Activated effector memory CD4-positive, alpha-beta T cell treated with Interleukin-2 at 50 U/mL for 16 hours (primary cell): ENCODE data around the gene PRKCQ.
"Not testable (repeated sequence)": the region's sequence is repeated elsewhere in the genome, so short reads cannot be mapped to it uniquely, and the experiment has no call there.

Experiments used
- DNase-seq: peaks from one replicate; pipeline ENCODE4 v3.0.0-alpha.2; 2020

Gene PRKCQ

GRCh38 chr10:6490614-6491013 lies 89.5 kb downstream of the PRKCQ start:
- DNase-seq, result no peak

GRCh38 chr10:6487920-6488319 lies 92.2 kb downstream of the PRKCQ start:
- no peak for DNase-seq

DNA sequence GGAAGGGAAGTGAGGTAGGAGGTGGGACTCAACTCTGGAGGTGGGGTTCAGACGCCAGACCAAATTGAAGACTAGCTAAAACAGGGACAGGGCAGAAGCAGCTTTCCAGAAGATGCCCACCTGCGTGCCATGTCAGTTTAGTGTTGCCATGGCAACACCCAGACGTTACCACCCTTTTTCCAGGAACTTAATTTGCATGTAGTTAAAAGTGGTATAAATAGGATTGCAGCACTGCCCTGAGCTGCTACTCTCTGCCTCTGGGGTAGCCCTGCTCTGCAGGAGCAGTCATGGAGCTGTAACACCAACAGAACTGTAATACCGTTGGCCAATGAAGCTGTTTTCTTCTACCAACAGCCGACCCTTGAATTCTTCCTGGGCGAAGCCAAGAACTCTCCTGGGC lies 93.8 kb downstream of the PRKCQ start:
- no peak for DNase-seq

GRCh38 chr10:6482737-6483357 lies 97.2 kb downstream of the PRKCQ start:
- DNase-seq, result no peak

- no peak for DNase-seq
These were observed 101.4 kb downstream of the PRKCQ start for GRCh38 chr10:6478722-6479121.

DNA sequence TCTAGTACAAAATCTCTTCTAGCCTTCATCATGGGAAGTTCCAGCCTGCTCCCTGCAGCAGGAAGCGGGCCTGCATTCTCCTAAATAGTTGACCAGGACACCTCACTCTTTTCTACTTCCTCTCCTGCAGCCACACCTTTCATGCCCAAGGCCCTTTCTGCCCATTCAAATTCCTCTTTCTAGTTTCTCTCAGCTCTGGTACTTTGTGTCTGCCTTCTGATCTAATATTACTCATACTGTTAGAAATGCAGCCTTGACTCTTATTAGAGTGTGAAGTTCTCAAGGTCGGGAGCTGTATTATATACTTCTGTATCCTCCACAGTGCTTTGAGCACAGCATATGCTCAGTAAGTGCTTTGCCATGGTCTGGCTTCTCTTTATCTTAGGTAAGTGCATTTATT lies 103.1 kb downstream of the PRKCQ start:
- no peak for DNase-seq

DNA sequence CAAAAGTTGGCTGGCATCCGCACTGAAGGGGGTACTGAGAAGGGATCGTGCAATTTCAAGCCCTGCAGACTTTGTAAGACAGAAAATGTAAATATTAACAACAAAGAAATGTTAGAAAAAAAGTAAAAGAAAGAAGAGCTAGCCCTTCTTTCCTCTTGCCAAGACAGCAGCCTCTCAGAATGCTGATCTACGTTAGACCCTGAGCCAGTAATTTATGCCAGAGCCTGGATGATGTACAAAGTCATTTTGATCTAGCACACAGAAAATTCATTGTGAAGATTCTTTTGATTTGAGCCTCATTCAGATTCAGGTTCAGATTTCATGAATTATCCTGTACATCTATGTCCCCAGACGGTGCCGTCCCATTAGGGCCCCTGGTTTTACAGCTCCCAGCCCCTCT lies 105.2 kb downstream of the PRKCQ start:
- no peak for DNase-seq

DNA sequence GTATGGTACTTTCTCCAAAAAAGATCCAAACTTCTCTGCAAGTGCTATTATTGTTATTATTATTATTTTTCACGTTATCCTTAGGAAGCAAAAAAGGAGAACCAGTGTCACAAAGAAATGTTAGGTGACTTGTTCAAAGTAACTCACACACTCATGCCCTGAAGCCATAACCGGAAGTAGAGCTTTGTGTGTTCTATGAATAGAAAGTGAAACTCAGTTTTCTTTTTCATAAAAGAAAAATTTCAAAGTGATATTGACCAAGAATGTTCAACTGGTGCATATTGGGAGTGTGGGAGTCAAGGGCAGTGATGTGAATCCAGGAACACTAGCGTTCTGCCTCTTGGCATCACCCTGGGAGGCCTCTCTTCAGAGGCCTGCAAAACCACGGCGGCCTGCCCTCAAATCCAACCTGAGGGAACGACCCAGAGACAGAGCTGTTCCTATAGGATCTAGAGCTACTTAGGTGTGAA lies 106.1 kb downstream of the PRKCQ start:
- DNase-seq, result no peak

DNA sequence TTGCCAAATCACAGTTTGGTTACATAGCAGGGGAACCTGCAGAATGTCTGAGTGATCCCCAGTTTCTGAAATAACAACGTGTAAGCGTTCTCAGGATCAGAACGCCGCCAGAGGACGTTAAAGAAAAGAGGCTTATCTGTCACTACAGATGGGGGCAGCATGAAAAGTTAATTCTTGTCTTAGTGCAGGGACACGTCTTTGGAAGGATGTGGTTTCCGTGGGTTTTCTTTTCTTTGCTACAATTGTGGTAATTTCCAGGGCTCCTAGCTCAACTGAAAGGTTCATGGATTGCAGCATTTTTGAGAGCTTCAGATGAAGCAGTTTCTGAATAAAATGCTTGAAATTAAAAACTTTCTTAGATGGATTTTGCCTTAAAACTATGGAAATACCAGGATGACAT lies 106.6 kb downstream of the PRKCQ start:
- peak; percentile 20 for DNase-seq

DNA sequence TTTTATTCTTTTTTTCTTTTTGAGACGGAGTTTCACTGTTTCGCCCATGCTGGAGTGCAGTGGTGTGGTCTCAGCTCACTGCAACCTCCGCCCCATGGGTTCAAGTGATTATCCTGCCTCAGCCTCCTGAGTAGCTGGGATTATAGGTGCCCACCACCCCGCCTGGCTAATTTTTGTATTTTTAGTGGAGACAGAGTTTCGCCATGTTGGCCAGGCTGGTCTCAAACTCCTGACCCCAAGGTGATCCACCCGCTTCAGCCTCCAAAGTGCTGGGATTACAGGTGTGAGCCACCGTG lies 107.4 kb downstream of the PRKCQ start:
- not testable (repeated sequence) for DNase-seq

DNA sequence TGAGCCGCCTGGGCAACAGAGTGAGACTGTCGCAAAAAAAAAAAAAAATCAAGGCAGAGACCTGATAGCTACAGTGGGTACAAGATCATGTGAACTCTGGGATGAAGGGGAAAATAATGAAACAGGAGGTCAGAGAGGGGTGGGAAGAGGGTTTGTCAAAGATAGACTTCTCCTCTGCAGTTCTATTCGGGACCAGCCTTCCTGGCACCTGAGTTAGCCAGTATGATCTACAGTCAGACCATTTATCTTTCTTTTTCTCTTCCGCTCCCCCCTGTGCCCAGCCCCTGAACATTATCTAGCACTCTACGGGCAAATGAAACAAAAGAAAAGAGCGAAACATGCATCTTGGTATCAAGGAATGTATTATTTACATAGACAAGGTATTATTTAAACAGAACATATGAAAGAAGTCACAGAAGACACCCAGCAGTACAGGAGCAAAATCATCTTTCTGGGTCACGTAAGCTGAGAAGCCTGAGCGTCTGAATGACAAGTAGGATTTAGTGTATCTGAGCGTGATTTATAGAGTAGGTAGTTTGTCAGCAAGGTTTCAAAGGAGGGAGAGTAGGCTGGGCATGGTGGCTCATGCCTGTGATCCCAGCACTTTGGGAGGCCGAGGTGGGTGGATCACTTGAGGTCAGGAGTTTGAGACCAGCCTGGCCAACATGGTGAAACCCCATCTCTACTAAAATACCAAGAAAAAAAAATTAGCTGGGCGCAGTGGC lies 109.0 kb downstream of the PRKCQ start:
- DNase-seq, result no peak

GRCh38 chr10:6469661-6470060 lies 110.4 kb downstream of the PRKCQ start:
- DNase-seq, result no peak

DNA sequence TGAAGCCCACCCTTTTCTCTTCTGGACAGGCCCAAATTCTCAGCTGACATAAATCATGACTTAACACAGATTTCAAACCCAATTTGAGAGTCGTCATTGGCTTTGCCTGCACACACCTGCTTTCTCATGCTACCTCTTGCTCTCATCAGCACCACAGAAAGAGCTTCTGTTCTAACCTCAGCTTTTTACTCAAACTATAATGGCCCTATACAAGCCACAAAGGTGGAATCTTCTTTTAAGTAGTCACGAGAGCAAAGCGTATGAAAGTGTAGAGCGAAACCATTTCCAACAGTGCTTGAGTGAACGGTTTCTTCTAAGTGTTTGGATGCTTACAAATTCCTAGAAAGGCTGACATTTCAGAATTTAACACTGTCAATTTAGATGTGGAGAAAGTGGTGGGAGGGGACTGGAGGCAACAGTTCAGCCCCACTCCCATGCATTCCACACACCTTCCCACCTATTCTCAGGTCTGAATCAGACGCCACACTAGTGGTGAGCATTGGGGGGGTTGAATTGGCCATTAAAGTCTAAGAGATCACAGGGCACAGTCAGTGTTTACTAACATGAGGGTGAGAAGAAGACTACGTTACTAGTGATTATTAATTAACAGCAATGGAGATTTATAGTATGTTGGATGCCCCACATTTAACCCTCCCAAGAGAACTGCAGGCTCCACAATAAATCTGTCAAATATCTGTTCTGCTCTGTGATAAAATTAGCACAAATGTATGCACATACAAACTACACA lies 114.0 kb downstream of the PRKCQ start:
- no peak for DNase-seq

GRCh38 chr10:6465437-6465836 lies 114.6 kb downstream of the PRKCQ start:
- DNase-seq, result no peak

DNA sequence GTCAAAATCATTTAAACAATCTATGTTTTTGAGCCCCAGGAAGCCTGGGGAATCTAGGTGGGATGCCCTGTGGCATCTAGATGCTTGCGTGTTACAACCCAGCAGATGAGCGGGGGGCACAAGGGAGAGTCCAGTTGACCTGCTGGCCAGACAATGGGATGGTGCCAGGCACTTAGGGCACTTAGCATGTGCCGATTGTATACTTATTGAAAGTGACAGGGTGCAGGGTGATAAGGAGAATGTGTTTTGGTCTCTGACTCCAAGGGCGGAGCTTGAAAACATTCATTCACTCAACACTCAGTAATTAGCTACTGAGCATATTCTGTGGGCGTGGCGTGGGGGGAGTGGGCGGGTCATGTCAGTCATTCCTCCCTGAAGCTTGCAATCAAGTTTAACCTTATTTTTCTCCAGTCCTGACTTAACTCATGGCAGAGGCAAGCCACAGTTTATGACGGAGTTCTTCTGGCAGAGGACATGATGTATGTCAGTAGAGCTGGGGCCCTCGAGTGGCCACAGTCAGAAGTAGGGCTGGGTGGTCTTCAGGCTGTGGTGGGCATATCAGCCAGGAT lies 115.1 kb downstream of the PRKCQ start:
- DNase-seq, result no peak

DNA sequence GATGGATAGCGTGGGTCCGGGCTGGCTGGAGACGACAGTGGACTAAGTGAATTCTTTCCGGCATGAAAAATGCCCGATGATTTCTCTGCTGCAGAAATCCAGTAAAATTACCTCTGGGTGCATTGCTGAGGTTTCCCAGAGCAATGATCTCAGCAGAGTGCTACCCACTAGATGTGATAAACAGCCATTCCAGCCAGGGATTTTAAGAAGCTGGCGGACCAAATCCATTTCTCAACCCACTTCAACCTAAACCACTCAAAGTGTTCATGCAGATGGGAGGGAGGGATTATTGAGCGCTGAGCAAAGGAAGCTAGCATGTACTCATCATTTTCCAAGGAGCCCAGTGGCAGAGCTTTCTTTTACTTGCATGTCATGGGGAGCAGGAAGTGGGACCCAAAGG lies 116.7 kb downstream of the PRKCQ start:
- DNase-seq, result no peak

DNA sequence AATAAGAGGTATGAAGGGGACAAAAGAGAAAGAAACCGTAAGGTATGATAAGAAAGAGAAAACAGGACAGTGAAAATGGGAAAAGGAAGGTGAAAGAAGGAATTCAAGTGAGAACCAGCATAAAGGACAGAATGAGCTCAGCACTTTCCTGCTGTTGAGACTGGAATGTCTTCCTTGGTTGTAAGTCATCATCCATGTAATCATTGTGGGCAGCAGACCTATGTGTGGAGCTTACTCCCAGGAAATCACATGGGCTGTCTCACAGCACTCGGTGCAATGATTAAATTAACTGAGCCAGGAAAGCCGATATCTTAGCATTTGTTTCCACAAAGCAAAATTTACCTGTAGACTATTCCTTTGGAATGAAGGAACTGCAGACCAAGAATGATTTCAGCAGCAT lies 118.1 kb downstream of the PRKCQ start:
- no peak for DNase-seq

DNA sequence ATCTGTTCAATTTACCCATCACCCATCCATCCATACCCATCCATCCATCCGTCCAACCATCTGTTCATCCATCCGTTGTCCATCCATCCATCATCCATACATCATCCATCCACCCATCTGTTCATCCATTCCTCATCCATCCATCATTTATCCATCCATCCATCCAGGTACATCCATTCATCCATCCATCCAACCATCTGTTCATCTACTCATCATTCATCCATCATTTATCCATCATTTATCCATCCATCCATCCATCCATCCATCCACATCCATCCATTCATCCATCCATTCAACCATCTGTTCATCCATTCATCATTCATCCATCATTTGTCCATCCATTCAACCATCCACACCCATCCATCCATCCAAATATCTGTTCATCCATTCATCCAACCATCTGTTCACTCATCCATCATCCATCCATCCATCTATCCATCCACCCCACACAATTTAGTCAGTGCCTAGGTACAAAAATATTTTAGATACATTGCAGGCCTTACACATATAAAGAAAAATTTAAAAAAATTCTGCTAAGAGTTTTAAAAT lies 119.1 kb downstream of the PRKCQ start:
- DNase-seq, result no peak

GRCh38 chr10:6458814-6459213 lies 121.3 kb downstream of the PRKCQ start:
- no peak for DNase-seq

GRCh38 chr10:6457376-6457775 lies 122.7 kb downstream of the PRKCQ start:
- DNase-seq, result no peak

- no peak for DNase-seq
These were observed 124.0 kb downstream of the PRKCQ start for GRCh38 chr10:6456067-6456466.

- DNase-seq, result no peak
These were observed 124.5 kb downstream of the PRKCQ start for GRCh38 chr10:6455592-6455991.

- DNase-seq, result no peak
These were observed 133.4 kb downstream of the PRKCQ start for GRCh38 chr10:6446711-6447110.
